Measurements from ENCODE around the gene KCNQ4.

KCNQ4 gene

DNA sequence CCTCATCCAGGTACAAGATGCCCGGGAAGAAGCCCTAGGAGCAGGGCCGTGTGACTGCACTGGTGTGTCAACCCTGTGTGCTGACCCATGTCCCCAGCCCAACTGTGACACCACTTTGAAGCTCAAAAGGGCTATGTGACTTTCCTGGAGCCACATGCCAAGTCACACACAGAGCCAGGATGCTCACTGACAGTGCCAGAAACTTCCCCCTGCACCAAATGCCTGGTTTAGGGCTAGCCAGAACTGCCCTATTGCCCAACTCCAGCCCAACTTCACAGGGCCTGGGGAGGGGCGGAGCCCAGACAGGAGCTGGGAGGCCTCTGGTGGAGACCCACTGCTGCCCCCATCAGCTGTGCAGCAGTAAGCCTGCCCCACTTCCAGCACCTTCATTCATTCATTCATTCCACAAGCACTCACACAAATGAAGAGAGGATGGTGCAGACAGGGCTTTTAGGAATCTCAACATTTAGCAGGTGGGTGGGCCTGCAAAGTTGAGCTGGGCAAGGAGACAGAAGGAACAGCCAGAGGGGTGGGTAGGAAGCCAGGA lies 36.7 kb downstream of the KCNQ4 start:
- DNase-seq (ENCODE audit: low read depth), result no peak

GRCh38 chr1:40820911-40821693 lies 37.5 kb downstream of the KCNQ4 start:
- no peak for DNase-seq (ENCODE audit: low read depth)

- DNase-seq (ENCODE audit: low read depth), result no peak
Observed at GRCh38 chr1:40822890-40823289, 39.3 kb downstream of the KCNQ4 start.

DNA sequence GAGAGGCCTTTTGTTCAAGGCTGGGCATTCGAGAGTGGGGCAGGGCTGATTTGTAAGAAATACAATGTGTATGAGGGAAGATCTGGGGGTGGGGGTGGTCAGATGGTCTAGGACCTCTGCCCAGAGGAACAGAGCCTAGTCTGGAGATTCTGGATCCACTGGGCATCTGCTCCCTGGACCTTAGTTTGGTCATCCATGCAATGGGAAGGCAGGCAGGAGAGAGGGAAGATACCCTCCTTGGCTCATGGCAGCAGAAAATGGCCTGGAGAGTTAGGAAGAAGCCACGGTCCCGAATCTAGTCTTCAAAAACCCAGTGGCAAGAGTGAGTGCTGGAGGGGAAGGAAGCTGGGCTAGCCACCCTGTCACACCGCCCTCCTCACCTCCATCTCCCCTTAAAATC lies 39.8 kb downstream of the KCNQ4 start:
- no peak for DNase-seq (ENCODE audit: low read depth)

DNA sequence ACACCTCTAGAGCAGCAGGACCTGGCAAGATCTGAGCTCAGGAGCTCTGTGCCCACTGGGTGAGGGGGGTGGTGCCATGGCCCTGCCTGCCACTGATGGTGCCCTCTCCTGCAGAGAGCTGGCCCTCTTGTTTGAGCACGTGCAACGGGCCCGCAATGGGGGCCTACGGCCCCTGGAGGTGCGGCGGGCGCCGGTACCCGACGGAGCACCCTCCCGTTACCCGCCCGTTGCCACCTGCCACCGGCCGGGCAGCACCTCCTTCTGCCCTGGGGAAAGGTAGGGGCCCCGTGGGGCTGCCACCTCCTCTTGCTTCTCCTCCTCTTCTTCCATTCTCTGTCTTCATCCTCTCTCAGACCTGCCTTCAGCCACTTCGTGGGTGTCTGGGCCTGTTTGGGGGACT lies 40.4 kb downstream of the KCNQ4 start:
- no peak for DNase-seq (ENCODE audit: low read depth)

- no peak for DNase-seq (ENCODE audit: low read depth)
Observed at GRCh38 chr1:40824591-40825434, 41.2 kb downstream of the KCNQ4 start.

DNA sequence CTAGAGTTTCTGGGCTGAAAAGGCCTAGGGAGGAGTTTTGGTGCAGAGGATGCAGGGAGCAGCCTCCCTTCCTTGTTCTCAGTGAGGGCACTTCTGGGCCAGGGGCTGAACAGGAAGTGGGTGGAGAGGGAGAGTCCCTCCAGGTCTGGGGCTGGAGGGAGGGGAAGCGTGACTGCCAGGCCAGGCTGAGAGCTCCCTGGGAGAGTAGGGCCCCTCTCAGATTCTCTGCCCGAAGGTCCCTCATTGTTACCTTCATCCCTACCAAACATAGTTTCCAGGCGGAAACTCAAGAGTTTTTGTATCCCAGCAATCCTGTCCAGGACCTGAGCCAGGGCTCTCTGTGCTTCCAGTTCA lies 41.8 kb downstream of the KCNQ4 start:
- DNase-seq (ENCODE audit: low read depth), result no peak

- no peak for DNase-seq (ENCODE audit: low read depth)
Observed at GRCh38 chr1:40825996-40826395, 42.4 kb downstream of the KCNQ4 start.

GRCh38 chr1:40829631-40830245 lies 46.2 kb downstream of the KCNQ4 start:
- no peak for DNase-seq (ENCODE audit: low read depth)

- DNase-seq (ENCODE audit: low read depth), result no peak
Observed at GRCh38 chr1:40830419-40830943, 46.9 kb downstream of the KCNQ4 start.

- DNase-seq (ENCODE audit: low read depth), result no peak
Observed at GRCh38 chr1:40831001-40831732, 47.6 kb downstream of the KCNQ4 start.

GRCh38 chr1:40833979-40834378 lies 50.4 kb downstream of the KCNQ4 start:
- no peak for DNase-seq (ENCODE audit: low read depth)

DNA sequence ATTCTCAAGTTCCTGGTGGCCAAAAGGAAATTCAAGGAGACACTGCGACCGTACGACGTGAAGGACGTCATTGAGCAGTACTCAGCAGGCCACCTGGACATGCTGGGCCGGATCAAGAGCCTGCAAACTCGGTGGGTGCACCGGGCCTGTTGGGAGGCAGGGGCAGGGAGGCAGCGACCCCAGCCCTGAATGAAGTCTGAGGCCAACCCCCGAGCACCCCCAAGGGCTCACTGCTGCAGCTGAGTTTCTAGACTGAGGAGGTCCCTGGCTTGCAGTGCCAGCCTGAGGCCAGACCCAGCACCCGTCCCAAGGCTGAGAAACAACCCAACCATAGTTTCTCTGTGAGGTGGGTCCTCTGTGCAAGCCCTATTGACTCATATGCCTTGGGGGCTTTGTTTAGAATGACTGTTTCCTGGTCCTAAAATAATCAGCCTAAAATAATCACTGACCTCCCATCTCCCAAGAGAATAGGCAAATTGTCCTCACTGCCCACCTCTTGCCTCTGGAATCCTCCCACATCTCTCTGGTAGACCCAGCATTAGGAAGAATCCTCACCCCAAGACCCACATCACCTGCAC lies 51.5 kb downstream of the KCNQ4 start:
- DNase-seq (ENCODE audit: low read depth), result no peak

DNA sequence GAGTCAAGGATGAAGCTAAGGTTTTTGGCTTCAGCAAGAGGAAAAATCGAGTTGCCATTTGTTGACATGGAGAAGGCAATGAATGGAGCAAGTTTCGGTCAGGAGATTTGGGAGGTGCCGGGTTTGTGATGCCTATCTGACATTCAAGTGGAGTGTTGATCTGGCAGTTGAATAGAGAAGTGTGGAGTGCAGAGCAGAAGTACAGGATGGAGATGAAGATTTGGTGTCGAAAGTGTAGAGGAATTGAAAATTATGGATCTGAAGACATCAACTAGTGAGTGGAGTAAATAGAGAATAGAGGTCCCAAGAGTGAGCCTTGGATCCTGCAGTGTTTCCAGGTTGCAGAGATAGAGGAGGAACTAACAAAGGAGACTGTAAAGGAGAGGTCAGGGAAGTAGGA lies 52.7 kb downstream of the KCNQ4 start:
- DNase-seq (ENCODE audit: low read depth), result no peak

- DNase-seq (ENCODE audit: low read depth), result no peak
Observed at GRCh38 chr1:40837601-40838000, 54.0 kb downstream of the KCNQ4 start.

DNA sequence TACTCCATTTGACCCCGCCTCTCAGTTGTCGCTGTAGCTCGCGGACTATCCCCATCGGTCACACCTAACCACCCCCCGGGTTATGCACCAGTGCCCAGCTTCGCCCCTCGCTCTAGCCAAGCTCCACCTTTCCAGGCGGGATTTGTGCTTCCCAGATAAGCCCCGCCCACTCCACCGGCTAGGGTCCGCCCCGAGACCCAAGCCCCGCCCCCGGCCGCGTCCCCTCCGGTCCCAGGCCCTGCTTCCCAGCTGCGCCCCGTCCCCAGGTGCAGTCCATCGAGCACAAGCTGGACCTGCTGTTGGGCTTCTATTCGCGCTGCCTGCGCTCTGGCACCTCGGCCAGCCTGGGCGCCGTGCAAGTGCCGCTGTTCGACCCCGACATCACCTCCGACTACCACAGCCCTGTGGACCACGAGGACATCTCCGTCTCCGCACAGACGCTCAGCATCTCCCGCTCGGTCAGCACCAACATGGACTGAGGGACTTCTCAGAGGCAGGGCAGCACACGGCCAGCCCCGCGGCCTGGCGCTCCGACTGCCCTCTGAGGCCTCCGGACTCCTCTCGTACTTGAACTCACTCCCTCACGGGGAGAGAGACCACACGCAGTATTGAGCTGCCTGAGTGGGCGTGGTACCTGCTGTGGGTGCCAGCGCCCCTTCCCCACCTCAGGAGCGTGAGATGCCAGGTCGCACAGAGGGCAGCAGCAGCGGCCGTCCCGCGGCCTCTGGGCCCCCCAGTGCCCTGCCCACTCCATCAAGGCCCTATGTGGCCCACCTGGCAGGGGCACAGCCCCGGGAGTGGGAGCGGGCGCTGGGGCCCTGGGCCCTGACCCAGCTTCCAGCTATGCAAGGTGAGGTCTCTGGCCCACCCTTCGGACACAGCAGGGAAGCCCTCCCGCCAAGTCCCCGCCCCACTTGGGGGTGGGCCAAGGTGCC lies 54.7 kb downstream of the KCNQ4 start:
- no peak for DNase-seq (ENCODE audit: low read depth)

- DNase-seq (ENCODE audit: low read depth), result no peak
Observed at GRCh38 chr1:40838980-40839942, 55.7 kb downstream of the KCNQ4 start.

DNA sequence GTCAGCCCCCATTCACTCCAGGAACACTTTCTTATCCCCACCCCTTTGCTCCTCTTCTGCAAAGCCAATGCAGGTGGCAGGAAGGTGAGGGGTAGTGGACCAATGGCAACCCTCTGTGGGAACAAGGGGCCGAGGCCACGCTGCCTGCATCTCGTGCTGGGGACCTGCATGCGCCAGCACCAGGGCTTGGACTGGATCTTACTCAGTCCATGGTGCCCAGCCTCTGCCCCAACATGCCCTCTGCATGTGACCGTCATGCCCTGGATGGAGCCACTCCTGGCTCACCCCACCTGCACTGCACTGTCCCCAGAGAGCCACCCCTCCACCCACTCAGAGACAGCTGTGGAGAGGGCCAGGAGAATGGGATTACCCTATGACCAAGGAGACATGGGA lies 56.4 kb downstream of the KCNQ4 start:
- no peak for DNase-seq (ENCODE audit: low read depth)
